H1 (cell line): Measurements from ENCODE around the gene RIMS1. TPM values are rescaled to one million over a fixed set of nuclear protein-coding genes. Genes with fewer than 3 reads are reported as not detected.

Source experiments
- CTCF ChIA-PET: fragments of 300-600 bp; sonication (Branson Sonifier 250); formaldehyde crosslinking; loops from one replicate; lab custom pipeline; 2021; ENCODE audit not compliant: partially characterized antibody; lab: Charles Lee
- POLR2A ChIA-PET: fragments of 300-600 bp; sonication (Branson Sonifier 250); formaldehyde crosslinking; loops from one replicate; lab custom pipeline; 2021; ENCODE audit warnings: inconsistent platforms; ENCODE audit not compliant: partially characterized antibody; lab: Charles Lee
- DNase-seq, 2 experiments: peaks; one replicate each; pipeline versions ENCODE4 v3.0.0 to v3.0.0-alpha.2; 2010 to 2022; ENCODE audit warnings: low spot score in 2 of 2, low read depth in 1 of 2, mixed read lengths in 1 of 2
- FAIRE-seq: peaks from 2 replicates; lab custom pipeline; 2011; peaks lifted over from hg19 to GRCh38; lab: Jason Lieb, UNC
- H2AFZ ChIP-seq: 2 replicates; pipeline ENCODE4 v1.8.1; 2012; ENCODE audit warnings: low read length, inconsistent platforms
- H2AK5ac ChIP-seq: 2 replicates; pipeline ENCODE4 v1.6.1; 2013; ENCODE audit warnings: low read depth, low read length
- H2BK120ac ChIP-seq: replicated peaks from 2 replicates; pipeline ENCODE3; 2013; ENCODE audit warnings: low read depth, low read length, inconsistent platforms
- H2BK12ac ChIP-seq: 2 replicates; pipeline ENCODE4 v1.6.1; 2013; ENCODE audit warnings: low read depth, low read length
- H2BK15ac ChIP-seq: 2 replicates; pipeline ENCODE4 v1.6.1; 2013; ENCODE audit warnings: low read length
- H2BK20ac ChIP-seq: 2 replicates; pipeline ENCODE4 v1.6.1; 2013; ENCODE audit warnings: low read length
- H2BK5ac ChIP-seq: 2 replicates; pipeline ENCODE4 v1.6.1; 2013; ENCODE audit warnings: low read depth, low read length
- H3K14ac ChIP-seq: 2 replicates; pipeline ENCODE4 v1.6.1; 2013; ENCODE audit warnings: inconsistent platforms; ENCODE audit not compliant: insufficient read length
- H3K18ac ChIP-seq: 2 replicates; pipeline ENCODE4 v1.6.1; 2013; ENCODE audit warnings: low read length; ENCODE audit errors: extremely low read depth
- H3K23ac ChIP-seq: 2 replicates; pipeline ENCODE4 v1.6.1; 2013; ENCODE audit warnings: inconsistent platforms; ENCODE audit not compliant: insufficient read length
- H3K23me2 ChIP-seq: 2 replicates; pipeline ENCODE4 v1.6.1; 2013; ENCODE audit warnings: low read depth, low read length
- H3K27ac ChIP-seq: 2 replicates; pipeline ENCODE4 v1.6.1; 2011; ENCODE audit warnings: low read depth, low read length, inconsistent platforms
- H3K27me3 ChIP-seq, 4 experiments: replicated peaks in 1 of 4; 1 replicate in 1 of 4; 2 replicates in 3 of 4; pipeline versions ENCODE4 v1.6.1 to v1.8.1; 2011 to 2013; ENCODE audit warnings: low read length in 3 of 4, mild to moderate bottlenecking in 3 of 4, inconsistent platforms in 2 of 4, mixed read lengths in 2 of 4, moderate library complexity in 1 of 4; ENCODE audit not compliant: control insufficient read depth in 3 of 4, insufficient read depth in 3 of 4; ENCODE audit errors: extremely low read depth in 1 of 4
- H3K36me3 ChIP-seq, 4 experiments: 2 replicates each; pipeline versions ENCODE4 v1.6.1 to v1.8.1; 2011 to 2013; ENCODE audit warnings: mild to moderate bottlenecking in 4 of 4, low read length in 3 of 4, moderate library complexity in 2 of 4, control low read depth in 1 of 4, inconsistent platforms in 1 of 4; ENCODE audit not compliant: insufficient read depth in 4 of 4, control insufficient read depth in 2 of 4
- H3K4ac ChIP-seq: replicated peaks from 2 replicates; pipeline ENCODE3; 2013; ENCODE audit warnings: low read length, low read depth, mixed read lengths, inconsistent platforms; ENCODE audit not compliant: insufficient read length
- H3K4me1 ChIP-seq, 4 experiments: replicated peaks in 1 of 4; 1 replicate in 1 of 4; 2 replicates in 3 of 4; pipeline versions ENCODE4 v1.6.1 to v1.8.1; 2011 to 2013; ENCODE audit warnings: low read length in 3 of 4, inconsistent platforms in 2 of 4, mixed read lengths in 1 of 4; ENCODE audit not compliant: insufficient read depth in 4 of 4, control insufficient read depth in 3 of 4
- H3K4me2 ChIP-seq, 2 experiments: 2 replicates each; pipeline versions ENCODE4 v1.6.1 to v1.8.1; 2011 to 2013; ENCODE audit warnings: low read depth in 2 of 2, low read length in 2 of 2, control low read depth in 1 of 2, inconsistent platforms in 1 of 2, mild to moderate bottlenecking in 1 of 2; ENCODE audit not compliant: insufficient read depth in 1 of 2
- H3K4me3 ChIP-seq, 4 experiments: fragments of 200-600, 300-600 bp in 1 of 4; sonication (generic), shearing (Covaris generic), sonication (Bioruptor Twin) in 1 of 4; 2 replicates each; pipeline versions ENCODE4 v1.5.1 to v1.8.1; 2011 to 2016; ENCODE audit warnings: low read length in 4 of 4, low read depth in 3 of 4, control low read depth in 2 of 4, inconsistent platforms in 2 of 4, mild to moderate bottlenecking in 2 of 4, mixed read lengths in 1 of 4, moderate library complexity in 1 of 4; ENCODE audit not compliant: insufficient read depth in 2 of 4; ENCODE audit errors: extremely low read depth in 1 of 4
- H3K56ac ChIP-seq: replicated peaks from 2 replicates; pipeline ENCODE3; 2013; ENCODE audit warnings: low read depth, mild to moderate bottlenecking, mixed read lengths, low read length, inconsistent platforms; ENCODE audit not compliant: insufficient read length
- H3K79me1 ChIP-seq: 2 replicates; pipeline ENCODE4 v1.6.1; 2013; ENCODE audit warnings: low read depth, low read length, control low read depth
- H3K79me2 ChIP-seq, 2 experiments: 2 replicates each; pipeline versions ENCODE4 v1.6.1 to v1.8.1; 2012 to 2013; ENCODE audit warnings: low read length in 2 of 2, mild to moderate bottlenecking in 2 of 2, inconsistent platforms in 1 of 2; ENCODE audit not compliant: insufficient read depth in 2 of 2, control insufficient read depth in 1 of 2
- H3K9ac ChIP-seq, 4 experiments: replicated peaks in 1 of 4; 1 replicate in 1 of 4; 2 replicates in 3 of 4; pipeline versions ENCODE4 v1.6.1 to v1.8.1; 2011 to 2013; ENCODE audit warnings: low read depth in 3 of 4, low read length in 3 of 4, control low read depth in 2 of 4, mild to moderate bottlenecking in 2 of 4, moderate library complexity in 2 of 4, inconsistent platforms in 1 of 4; ENCODE audit errors: extremely low read depth in 1 of 4
- H3K9me3 ChIP-seq, 2 experiments: 2 replicates each; pipeline versions ENCODE4 v1.6.1 to v1.8.1; 2012 to 2013; ENCODE audit warnings: mild to moderate bottlenecking in 2 of 2, moderate library complexity in 2 of 2, control low read depth in 1 of 2, inconsistent platforms in 1 of 2, low read depth in 1 of 2, low read length in 1 of 2, mixed read lengths in 1 of 2; ENCODE audit not compliant: insufficient read depth in 2 of 2
- H4K20me1 ChIP-seq, 2 experiments: replicated peaks in 1 of 2; 2 replicates each; pipeline versions ENCODE3 to v1.8.1; 2011 to 2013; ENCODE audit warnings: inconsistent platforms in 2 of 2, low read length in 2 of 2, mild to moderate bottlenecking in 1 of 2; ENCODE audit not compliant: insufficient read depth in 2 of 2, control insufficient read depth in 1 of 2
- H4K5ac ChIP-seq: 2 replicates; pipeline ENCODE4 v1.6.1; 2013; ENCODE audit warnings: low read length, low read depth, mixed read lengths, inconsistent platforms; ENCODE audit not compliant: insufficient read length
- H4K8ac ChIP-seq: 2 replicates; pipeline ENCODE4 v1.8.0; 2013; ENCODE audit warnings: mild to moderate bottlenecking, moderate library complexity, low read length, inconsistent platforms; ENCODE audit not compliant: insufficient read depth; ENCODE audit errors: extremely low read depth
- H4K91ac ChIP-seq: replicated peaks from 2 replicates; pipeline ENCODE3; 2013; ENCODE audit warnings: low read length, mixed read lengths, inconsistent platforms; ENCODE audit not compliant: insufficient read length
- BCL11A ChIP-seq, 2 experiments: IDR thresholded peaks; one replicate each; pipeline ENCODE4 v1.6.1; 2011; ENCODE audit warnings: low read depth in 2 of 2, low read length in 2 of 2, mild to moderate bottlenecking in 2 of 2
- CBX8 ChIP-seq: fragments of 300-800, 300-1000 bp; sonication (generic); IDR thresholded peaks from 2 replicates; pipeline ENCODE4 v1.7.1; 2016; ENCODE audit warnings: low read depth, low read length, borderline replicate concordance
- CTBP2 ChIP-seq: IDR thresholded peaks from 2 replicates; pipeline ENCODE4 v1.7.0; 2011; ENCODE audit warnings: borderline replicate concordance, mild to moderate bottlenecking, moderate library complexity, mixed read lengths, low read length; ENCODE audit not compliant: insufficient read depth, insufficient read length
- GABPA ChIP-seq: IDR thresholded peaks from 2 replicates; pipeline ENCODE4 v1.6.1; 2011; ENCODE audit warnings: mild to moderate bottlenecking, low read length, moderate library complexity, borderline replicate concordance; ENCODE audit not compliant: insufficient read depth
- KDM4A ChIP-seq: IDR thresholded peaks from one replicate; pipeline ENCODE4 v1.7.1; 2012; ENCODE audit warnings: low read depth, mild to moderate bottlenecking, moderate library complexity, low read length, inconsistent platforms; ENCODE audit not compliant: severe bottlenecking
- SIN3A ChIP-seq, 2 experiments: IDR thresholded peaks in 1 of 2; conservative IDR thresholded peaks in 1 of 2; 2 replicates each; pipeline ENCODE4 v1.6.1; 2011 to 2012; ENCODE audit warnings: low read length in 2 of 2, improper control_type of control experiment in 1 of 2, low read depth in 1 of 2, mild to moderate bottlenecking in 1 of 2
- SP4 ChIP-seq: IDR thresholded peaks from 2 replicates; pipeline ENCODE4 v1.6.1; 2012; ENCODE audit warnings: low read length, inconsistent platforms
- SUZ12 ChIP-seq: fragments of 200-600 bp; sonication (generic); IDR thresholded peaks from 2 replicates; pipeline ENCODE4 v1.6.1; 2012; ENCODE audit warnings: mild to moderate bottlenecking, inconsistent platforms, low read length, moderate library complexity, mixed read lengths
- YY1 ChIP-seq: IDR thresholded peaks from 2 replicates; pipeline ENCODE4 v1.6.1; 2011; ENCODE audit warnings: low read depth, mild to moderate bottlenecking, low read length
- WGBS, 2 experiments: shearing (Covaris generic) in 1 of 2; methylation state at CpG; one replicate each; pipeline versions ENCODE4 v1.1.6 to v1.1.7; 2013 to 2015; ENCODE audit warnings: low lambda C conversion rate in 2 of 2, mixed read lengths in 2 of 2, inconsistent platforms in 1 of 2, low coverage in 1 of 2, missing lambda C conversion rate in 1 of 2; ENCODE audit not compliant: insufficient replicate concordance in 2 of 2, insufficient coverage in 1 of 2, insufficient read length in 1 of 2; ENCODE audit errors: extremely low coverage in 1 of 2, missing lambda C conversion rate in 1 of 2; 5-methylcytosine and 5-hydroxymethylcytosine counted together
- polyA plus RNA-seq, 7 experiments: library from polyadenylated mRNA; depleted of rRNA in 3 of 7; stranded (reverse) in 5 of 7; unstranded in 2 of 7; fragments of >200 nt in 5 of 7; fragments of 200-250 nt in 2 of 7; gene quantifications; 1 replicate in 5 of 7; 2 replicates in 1 of 7; 4 replicates in 1 of 7; pipeline versions ENCODE4 v1.2.1 to v1.2.3, GENCODE V29; 2011 to 2013; ENCODE audit warnings: missing spikeins in 2 of 7, mixed read lengths in 2 of 7
- total RNA-seq: library from RNA; stranded (reverse); fragmentation: NEBNext Ultra II Directional; extraction: Animal tissue kit (Norgen Biotek cat#: 25700); gene quantifications from 2 replicates; pipeline ENCODE4 v1.2.1, GENCODE V29; 2021
- TF ChIP-seq, protein P1 (sequence below): IDR thresholded peaks from 2 replicates; pipeline ENCODE4 v1.6.1; 2011; ENCODE audit warnings: low read length, improper control_type of control experiment
- TF ChIP-seq, protein P2 (sequence below): IDR thresholded peaks from 2 replicates; pipeline ENCODE4 v1.6.1; 2012; ENCODE audit warnings: inconsistent platforms

RIMS1 gene
- total and polyA plus RNA-seq, 2 of the 8 experiments (the other 6 are each of a cell fraction or from before 2014, with no cell fraction given), result 0.63 to 2.3 TPM

DNA sequence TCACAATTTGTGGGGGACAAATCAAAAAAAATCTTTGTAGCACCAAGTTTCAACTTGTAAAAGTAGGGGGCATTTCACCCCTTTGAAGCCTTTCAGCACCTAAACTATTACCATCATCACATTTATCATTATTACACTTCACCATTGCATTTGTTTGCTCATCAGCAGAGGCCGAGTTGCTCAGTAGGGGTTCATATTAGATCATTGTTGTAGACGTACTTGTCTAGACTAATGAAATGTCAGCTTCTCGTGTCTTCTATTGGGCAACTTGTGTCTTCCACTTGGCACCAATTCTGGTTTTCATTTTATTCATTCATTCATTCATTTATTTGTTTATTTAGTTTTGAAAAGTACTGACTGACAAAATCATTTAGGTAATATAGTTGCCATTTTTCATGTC lies 397.2 kb downstream of the RIMS1 start:
- TF ChIP-seq GABPA, result no peak
- TF ChIP-seq KDM4A, result no peak
- no peak for TF ChIP-seq BCL11A (IDR thresholded peaks at IDR 0.05; ENCODE audit: low read depth in 2 of 2, low read length in 2 of 2)
- TF ChIP-seq YY1, result no peak
- no peak for TF ChIP-seq CTBP2
- TF ChIP-seq, protein P1, sequence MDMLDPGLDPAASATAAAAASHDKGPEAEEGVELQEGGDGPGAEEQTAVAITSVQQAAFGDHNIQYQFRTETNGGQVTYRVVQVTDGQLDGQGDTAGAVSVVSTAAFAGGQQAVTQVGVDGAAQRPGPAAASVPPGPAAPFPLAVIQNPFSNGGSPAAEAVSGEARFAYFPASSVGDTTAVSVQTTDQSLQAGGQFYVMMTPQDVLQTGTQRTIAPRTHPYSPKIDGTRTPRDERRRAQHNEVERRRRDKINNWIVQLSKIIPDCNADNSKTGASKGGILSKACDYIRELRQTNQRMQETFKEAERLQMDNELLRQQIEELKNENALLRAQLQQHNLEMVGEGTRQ, result no peak
- no peak for TF ChIP-seq SUZ12
- TF ChIP-seq SP4, result no peak
- TF ChIP-seq, protein P2, sequence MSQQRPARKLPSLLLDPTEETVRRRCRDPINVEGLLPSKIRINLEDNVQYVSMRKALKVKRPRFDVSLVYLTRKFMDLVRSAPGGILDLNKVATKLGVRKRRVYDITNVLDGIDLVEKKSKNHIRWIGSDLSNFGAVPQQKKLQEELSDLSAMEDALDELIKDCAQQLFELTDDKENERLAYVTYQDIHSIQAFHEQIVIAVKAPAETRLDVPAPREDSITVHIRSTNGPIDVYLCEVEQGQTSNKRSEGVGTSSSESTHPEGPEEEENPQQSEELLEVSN, result no peak
- TF ChIP-seq CBX8, result no peak
- no peak for TF ChIP-seq SIN3A (conservative IDR thresholded peaks at IDR 0.05 in 1 of 2, IDR thresholded peaks at IDR 0.05 in 1 of 2; ENCODE audit: low read depth in 1 of 2, low read length in 2 of 2)
- WGBS, 2 experiments, result 87% methylated on average over 3 of the region's 3 CpGs; no CpG with 5 or more reads in 1 of the 2 experiments
- no peak overlapping the region for H2AFZ ChIP-seq
- H3K56ac ChIP-seq, result no peak overlapping the region
- H3K79me2 ChIP-seq, result no peaks in the 10 kb centered on the region
- H3K23ac ChIP-seq, result no peak overlapping the region
- no peak overlapping the region for H2BK5ac ChIP-seq
- no peak overlapping the region for H3K14ac ChIP-seq
- H3K27ac ChIP-seq, result no peak overlapping the region
- H2BK12ac ChIP-seq, result no peak overlapping the region
- H3K4ac ChIP-seq, result no peak overlapping the region
- no peaks in the 10 kb centered on the region for H3K9me3 ChIP-seq
- H3K79me1 ChIP-seq, result no peaks in the 10 kb centered on the region
- H2AK5ac ChIP-seq, result no peak overlapping the region
- no peak overlapping the region for H4K8ac ChIP-seq
- FAIRE-seq (no peak), DNase-seq (no peak)
- H4K20me1 ChIP-seq, result no peaks in the 10 kb centered on the region
- H2BK15ac ChIP-seq, result no peak overlapping the region
- CTCF ChIA-PET, result no interaction called here
- no peak overlapping the region for H4K91ac ChIP-seq
- H2BK120ac ChIP-seq, result no peak overlapping the region
- H4K5ac ChIP-seq, result no peak overlapping the region
- H3K36me3 ChIP-seq, result no peaks in the 10 kb centered on the region
- H3K4me3 ChIP-seq, result no peak overlapping the region
- no peak overlapping the region for H3K18ac ChIP-seq
- H3K23me2 ChIP-seq, result no peaks in the 10 kb centered on the region; the same call in 1 of the 2 replicates
- no peaks in the 10 kb centered on the region for H3K27me3 ChIP-seq
- POLR2A ChIA-PET, result no interaction called here
- no peak overlapping the region for H3K4me2 ChIP-seq
- no peak overlapping the region for H2BK20ac ChIP-seq
- no peaks in the 10 kb centered on the region for H3K4me1 ChIP-seq
- H3K9ac ChIP-seq, result no peak overlapping the region
